Neuronal stem cell (in vitro differentiated cells): ENCODE results near the gene TMEM163.

Experiments used
- DNase-seq: peaks from one replicate; pipeline ENCODE4 v3.0.0-alpha.2; 2013; ENCODE audit warnings: low spot score
- H2AFZ ChIP-seq: one replicate; pipeline ENCODE4 v1.6.1; 2013; ENCODE audit warnings: mild to moderate bottlenecking, low read length, inconsistent platforms
- H2AK5ac ChIP-seq: 2 replicates; pipeline ENCODE4 v1.6.1; 2013; ENCODE audit warnings: low read depth, mild to moderate bottlenecking, inconsistent platforms, low read length, moderate library complexity, mixed read lengths
- H2BK120ac ChIP-seq: 2 replicates; pipeline ENCODE4 v1.6.1; 2013; ENCODE audit warnings: low read depth, mild to moderate bottlenecking, inconsistent platforms, low read length, moderate library complexity, mixed read lengths
- H2BK12ac ChIP-seq: one replicate; pipeline ENCODE4 v1.6.1; 2013; ENCODE audit warnings: low read length, inconsistent platforms
- H2BK15ac ChIP-seq: 2 replicates; pipeline ENCODE4 v1.6.1; 2013; ENCODE audit warnings: mild to moderate bottlenecking, low read length, inconsistent platforms, mixed read lengths
- H2BK5ac ChIP-seq: one replicate; pipeline ENCODE4 v1.6.1; 2013; ENCODE audit warnings: inconsistent platforms, mild to moderate bottlenecking, low read length, moderate library complexity
- H3K14ac ChIP-seq: one replicate; pipeline ENCODE4 v1.6.1; 2013; ENCODE audit warnings: low read length, inconsistent platforms
- H3K18ac ChIP-seq: 2 replicates; pipeline ENCODE4 v1.6.1; 2013; ENCODE audit warnings: low read length, inconsistent platforms
- H3K23ac ChIP-seq: 2 replicates; pipeline ENCODE4 v1.6.1; 2013; ENCODE audit warnings: low read depth, mild to moderate bottlenecking, mixed read lengths, low read length, inconsistent platforms; ENCODE audit not compliant: poor library complexity
- H3K27ac ChIP-seq: replicated peaks from 3 replicates; pipeline ENCODE4 v1.5.1; 2013; ENCODE audit warnings: low read length, inconsistent platforms
- H3K27me3 ChIP-seq, 3 experiments: 2 replicates each; pipeline ENCODE4 v1.6.1; 2013; ENCODE audit warnings: low read length in 3 of 3, mild to moderate bottlenecking in 2 of 3, inconsistent platforms in 1 of 3, low read depth in 1 of 3, mixed read lengths in 1 of 3, moderate library complexity in 1 of 3; ENCODE audit not compliant: control insufficient read depth in 3 of 3, insufficient read depth in 3 of 3
- H3K36me3 ChIP-seq, 2 donors: replicated peaks in 1 of 2; 2 replicates each; pipeline ENCODE4 v1.6.1; 2013; ENCODE audit warnings: low read length in 2 of 2; ENCODE audit not compliant: control insufficient read depth in 2 of 2, insufficient read depth in 2 of 2
- H3K4ac ChIP-seq: 2 replicates; pipeline ENCODE4 v1.6.1; 2013; ENCODE audit warnings: inconsistent platforms, mild to moderate bottlenecking, low read length, moderate library complexity
- H3K4me1 ChIP-seq, 2 donors: 1 replicate in 1 of 2; 2 replicates in 1 of 2; pipeline ENCODE4 v1.6.1; 2013; ENCODE audit warnings: low read length in 2 of 2, low read depth in 1 of 2; ENCODE audit not compliant: control insufficient read depth in 2 of 2, insufficient read depth in 1 of 2
- H3K4me2 ChIP-seq: one replicate; pipeline ENCODE4 v1.6.1; 2013; ENCODE audit warnings: mild to moderate bottlenecking, low read length, inconsistent platforms; ENCODE audit not compliant: insufficient read depth, poor library complexity, severe bottlenecking
- H3K4me3 ChIP-seq, 2 donors: 2 replicates each; pipeline ENCODE4 v1.5.1; 2013; ENCODE audit warnings: low read length in 2 of 2, mild to moderate bottlenecking in 2 of 2, inconsistent platforms in 1 of 2, moderate library complexity in 1 of 2
- H3K79me1 ChIP-seq: one replicate; pipeline ENCODE4 v1.6.1; 2013; ENCODE audit warnings: low read depth, mild to moderate bottlenecking, inconsistent platforms, low read length, moderate library complexity
- H3K9ac ChIP-seq: one replicate; pipeline ENCODE4 v1.6.1; 2013; ENCODE audit warnings: mild to moderate bottlenecking, low read depth, low read length, inconsistent platforms; ENCODE audit not compliant: poor library complexity
- H3K9me3 ChIP-seq, 2 donors: replicated peaks in 1 of 2; 2 replicates each; pipeline versions ENCODE3 to v1.6.1; 2013; ENCODE audit warnings: low read length in 2 of 2, mild to moderate bottlenecking in 2 of 2, inconsistent platforms in 1 of 2, low read depth in 1 of 2, mixed read lengths in 1 of 2, moderate library complexity in 1 of 2; ENCODE audit not compliant: control insufficient read depth in 2 of 2, insufficient read depth in 1 of 2
- H4K8ac ChIP-seq: one replicate; pipeline ENCODE4 v1.6.1; 2013; ENCODE audit warnings: low read depth, mild to moderate bottlenecking, inconsistent platforms, low read length, moderate library complexity
- H4K91ac ChIP-seq: one replicate; pipeline ENCODE4 v1.6.1; 2013; ENCODE audit warnings: low read length, low read depth, mild to moderate bottlenecking, inconsistent platforms; ENCODE audit not compliant: poor library complexity
- WGBS, 2 donors: extraction: QIAGEN DNeasy Blood & Tissue Kit; methylation state at CpG; one replicate each; pipeline ENCODE4 v1.1.7; 2013; ENCODE audit warnings: missing lambda C conversion rate in 2 of 2, mixed read lengths in 1 of 2; ENCODE audit not compliant: insufficient read length in 2 of 2, insufficient replicate concordance in 1 of 2; ENCODE audit errors: extremely low coverage in 2 of 2; 5-methylcytosine and 5-hydroxymethylcytosine counted together

The TMEM163 gene

DNA sequence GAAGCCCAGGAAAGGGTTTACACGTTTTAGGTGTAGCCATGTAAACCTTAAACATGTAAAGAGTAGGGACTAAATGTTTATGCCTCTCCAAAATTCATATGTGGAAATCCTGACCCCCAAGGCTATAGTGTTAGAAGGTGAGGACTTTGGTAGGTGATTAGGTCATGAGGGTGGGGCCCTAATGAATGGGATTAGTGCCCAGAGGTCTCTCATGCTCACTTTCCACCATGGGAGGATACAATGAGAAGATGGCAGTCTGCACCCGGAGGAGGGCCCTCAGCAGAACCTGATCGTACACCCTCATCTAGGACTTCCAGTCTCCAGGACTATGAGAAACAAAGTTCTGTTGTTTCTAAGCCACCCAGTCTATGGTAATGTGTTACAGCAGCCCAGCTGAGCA is 119.6 kb downstream of the TMEM163 start:
- no peak overlapping the region for H2BK5ac ChIP-seq
- H2BK15ac ChIP-seq = no peak overlapping the region
- no peak overlapping the region for H4K91ac ChIP-seq
- no peak for DNase-seq
- H3K18ac ChIP-seq = no peak overlapping the region
- H3K79me1 ChIP-seq = no peaks in the 10 kb centered on the region
- no peak overlapping the region for H2BK120ac ChIP-seq
- no CpG with 5 or more reads among the region's 3 CpGs for WGBS, 2 donors
- H2AK5ac ChIP-seq = no peak overlapping the region
- H3K4me3 ChIP-seq = no peak overlapping the region
- no peak overlapping the region for H3K23ac ChIP-seq
- H2AFZ ChIP-seq = no peak overlapping the region
- H3K4me1 ChIP-seq = peaks cover 0 to 6% of the 10 kb centered on the region in 2 donors
- H2BK12ac ChIP-seq = no peak overlapping the region
- peaks cover 0 to 2% of the 10 kb centered on the region in 2 donors for H3K9me3 ChIP-seq
- no peak overlapping the region for H3K14ac ChIP-seq
- no peaks in the 10 kb centered on the region for H3K36me3 ChIP-seq
- H3K27ac ChIP-seq = no peak overlapping the region
- no peak overlapping the region for H3K4ac ChIP-seq
- H3K9ac ChIP-seq = no peak overlapping the region
- H3K4me2 ChIP-seq = no peak overlapping the region
- H3K27me3 ChIP-seq = no peaks in the 10 kb centered on the region
- no peak overlapping the region for H4K8ac ChIP-seq

GRCh38 chr2:134594399-134594798 is 124.4 kb downstream of the TMEM163 start:
- no CpG with 5 or more reads among the region's 6 CpGs for WGBS, 2 donors
- Histone ChIP-seq H3K27me3 (no peaks in the 10 kb centered on the region), H3K23ac (no peak overlapping the region), H3K27ac (no peak overlapping the region), H2BK5ac (no peak overlapping the region), H2AFZ (no peak overlapping the region), H3K4ac (no peak overlapping the region), H3K18ac (no peak overlapping the region), H2BK15ac (no peak overlapping the region), H3K14ac (no peak overlapping the region), H3K9ac (no peak overlapping the region), H3K36me3 (no peaks in the 10 kb centered on the region), H3K4me2 (no peak overlapping the region), H2BK120ac (no peak overlapping the region), H4K8ac (no peak overlapping the region), H3K79me1 (no peaks in the 10 kb centered on the region), H3K4me1 (peaks cover 0 to 12% of the 10 kb centered on the region in 2 donors), H3K9me3 (peaks cover 9 to 10% of the 10 kb centered on the region in 2 donors), H2BK12ac (no peak overlapping the region), H4K91ac (no peak overlapping the region), H3K4me3 (no peak overlapping the region), H2AK5ac (no peak overlapping the region)
- DNase-seq = no peak

GRCh38 chr2:134593519-134593918 is 125.3 kb downstream of the TMEM163 start:
- WGBS, 2 donors = no CpG with 5 or more reads among the region's 8 CpGs
- Histone ChIP-seq H3K4me3 (no peak overlapping the region), H3K9ac (no peak overlapping the region), H4K91ac (no peak overlapping the region), H3K36me3 (no peaks in the 10 kb centered on the region), H3K79me1 (no peaks in the 10 kb centered on the region), H2AFZ (peak overlapping the region; percentile 51), H3K18ac (no peak overlapping the region), H2BK120ac (no peak overlapping the region), H3K4ac (no peak overlapping the region), H3K27ac (no peak overlapping the region), H2BK15ac (no peak overlapping the region), H3K4me2 (no peak overlapping the region), H2BK5ac (no peak overlapping the region), H3K4me1 (peaks cover 0 to 12% of the 10 kb centered on the region in 2 donors), H2AK5ac (no peak overlapping the region), H3K9me3 (peaks cover 8 to 10% of the 10 kb centered on the region in 2 donors), H3K23ac (no peak overlapping the region), H3K27me3 (no peaks in the 10 kb centered on the region), H2BK12ac (no peak overlapping the region), H3K14ac (peak overlapping the region; percentile 38), H4K8ac (no peak overlapping the region)
- no peak for DNase-seq

DNA sequence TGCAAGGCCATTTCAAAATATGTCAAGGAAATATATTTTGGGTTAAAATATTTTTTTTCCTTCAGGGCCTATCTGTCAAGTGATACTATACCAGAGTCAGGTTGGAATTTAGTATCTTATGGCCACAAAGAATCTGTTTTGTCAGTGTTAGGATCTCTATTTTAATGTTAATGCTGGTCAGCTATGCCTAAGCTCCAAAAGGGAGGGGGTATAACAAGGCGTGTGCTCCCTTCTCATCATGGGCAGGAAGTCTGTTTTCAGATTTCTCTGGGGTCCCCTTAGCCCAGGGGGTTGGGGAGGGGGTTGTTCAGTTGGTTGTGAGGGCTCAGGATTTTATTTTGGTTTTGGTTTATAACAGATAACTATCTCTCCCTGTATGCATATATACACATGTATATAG is 126.4 kb downstream of the TMEM163 start:
- Histone ChIP-seq H3K36me3 (no peaks in the 10 kb centered on the region), H2BK5ac (no peak overlapping the region), H3K4me1 (peaks cover 0 to 12% of the 10 kb centered on the region in 2 donors), H3K79me1 (no peaks in the 10 kb centered on the region), H3K9ac (no peak overlapping the region), H2BK15ac (no peak overlapping the region), H3K4ac (no peak overlapping the region), H3K14ac (no peak overlapping the region), H3K27me3 (no peaks in the 10 kb centered on the region), H2AK5ac (no peak overlapping the region), H2BK120ac (no peak overlapping the region), H3K27ac (no peak overlapping the region), H3K23ac (no peak overlapping the region), H4K91ac (no peak overlapping the region), H3K18ac (no peak overlapping the region), H3K4me2 (no peak overlapping the region), H2BK12ac (no peak overlapping the region), H2AFZ (no peak overlapping the region), H4K8ac (no peak overlapping the region), H3K9me3 (peaks cover 8 to 10% of the 10 kb centered on the region in 2 donors), H3K4me3 (no peak overlapping the region)
- DNase-seq = no peak
- no CpG with 5 or more reads among the region's 1 CpG for WGBS, 2 donors
